GM18502 (cell line): Measurements from ENCODE around the gene PTPRN2.

Experiments
- ATAC-seq: cut with Tn5 transposase; IDR thresholded peaks from one replicate; pipeline ENCODE4 v1.9.1; 2021; ENCODE audit warnings: mild to moderate bottlenecking; ENCODE audit not compliant: unreplicated experiment, poor library complexity

The PTPRN2 gene

GRCh38 chr7:157558516-157558874 is 1029.1 kb downstream of the PTPRN2 start:
- ATAC-seq, result no peak

DNA sequence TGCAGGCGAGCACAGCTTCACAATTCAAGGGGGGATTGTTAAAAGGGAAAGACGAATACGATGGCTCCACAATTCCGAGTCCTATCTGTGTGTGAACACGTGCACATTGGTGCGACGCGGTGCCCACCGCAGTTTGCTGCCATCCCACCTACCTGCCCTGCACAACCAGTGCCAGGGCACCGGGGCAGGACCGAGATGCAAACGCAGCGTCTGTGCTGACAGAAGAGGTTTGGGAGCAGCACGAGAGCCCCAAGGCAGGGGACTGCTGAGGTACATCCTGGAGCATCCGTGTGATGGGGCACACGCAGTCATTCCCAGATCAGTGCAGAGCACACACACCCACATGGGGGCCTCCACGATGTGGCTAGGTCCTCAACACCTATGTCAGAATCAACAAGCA is 1029.6 kb downstream of the PTPRN2 start:
- ATAC-seq, result no peak

- ATAC-seq, result no peak
Measured at GRCh38 chr7:157557263-157557662, 1030.4 kb downstream of the PTPRN2 start.

DNA sequence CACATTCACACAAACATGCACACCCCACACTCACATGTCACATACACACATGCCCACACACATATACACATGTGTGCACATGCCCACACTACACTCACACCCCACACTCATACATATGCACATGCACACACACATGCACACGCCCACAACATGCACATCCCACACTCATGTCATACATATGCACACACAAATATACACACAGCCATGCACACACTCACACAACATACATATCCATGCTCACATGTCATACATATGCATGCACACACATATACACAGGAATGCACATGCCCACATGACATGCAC is 1031.0 kb downstream of the PTPRN2 start:
- ATAC-seq, result no peak

- ATAC-seq, result no peak
Measured at GRCh38 chr7:157555944-157556641, 1031.5 kb downstream of the PTPRN2 start.

DNA sequence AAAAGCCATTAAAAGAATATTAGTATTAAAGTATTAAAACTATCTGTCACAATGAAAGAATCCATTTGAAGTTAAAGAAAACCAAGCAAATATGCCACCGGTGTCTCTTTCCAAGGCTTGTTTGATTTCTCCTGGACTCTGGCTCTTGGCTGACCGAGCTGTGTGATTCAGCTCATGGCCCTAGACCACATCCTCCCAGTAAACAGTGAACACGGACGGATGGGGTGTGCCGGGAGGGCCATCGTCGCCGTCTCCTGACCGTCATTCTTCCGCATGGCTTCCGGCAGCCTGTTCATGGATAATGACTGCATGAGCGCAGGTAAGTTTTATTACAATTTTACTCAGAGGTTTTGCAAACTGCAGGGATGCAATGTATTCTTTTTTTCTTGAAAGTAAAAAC is 1032.3 kb downstream of the PTPRN2 start:
- no peak for ATAC-seq

GRCh38 chr7:157554393-157555238 is 1033.0 kb downstream of the PTPRN2 start:
- ATAC-seq, result no peak

- no peak for ATAC-seq
Measured at GRCh38 chr7:157553256-157553655, 1034.4 kb downstream of the PTPRN2 start.

- ATAC-seq, result no peak
Measured at GRCh38 chr7:157552295-157552993, 1035.2 kb downstream of the PTPRN2 start.

DNA sequence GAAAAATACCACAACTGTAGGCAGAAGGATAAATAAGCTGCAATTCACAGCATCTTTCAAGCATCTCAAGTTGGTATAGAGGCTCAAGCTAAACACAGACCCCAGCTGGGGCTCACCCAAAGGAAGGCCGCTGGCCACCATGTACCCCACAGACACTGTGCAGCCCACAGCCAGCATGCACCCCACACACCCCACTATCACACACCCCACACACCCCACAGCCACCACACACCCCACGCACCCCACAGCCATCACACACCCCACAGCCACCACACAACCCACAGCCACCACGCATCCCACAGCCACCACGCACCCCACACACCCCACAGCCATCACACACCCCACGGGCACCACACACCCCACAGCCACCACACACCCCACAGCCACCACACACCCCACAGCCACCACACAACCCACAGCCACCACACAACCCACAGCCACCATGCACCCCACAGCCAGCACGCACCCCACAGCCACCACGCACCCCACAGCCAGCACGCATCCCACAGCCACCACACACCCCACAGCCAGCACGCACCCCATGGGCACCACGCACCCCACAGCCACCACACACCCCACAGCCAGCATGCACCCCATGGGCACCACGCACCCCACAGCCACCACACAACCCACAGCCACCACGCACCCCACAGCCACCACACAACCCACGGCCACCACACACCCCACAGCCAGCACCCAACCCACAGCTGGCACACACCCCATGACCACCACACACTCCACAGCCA is 1036.1 kb downstream of the PTPRN2 start:
- no peak for ATAC-seq

DNA sequence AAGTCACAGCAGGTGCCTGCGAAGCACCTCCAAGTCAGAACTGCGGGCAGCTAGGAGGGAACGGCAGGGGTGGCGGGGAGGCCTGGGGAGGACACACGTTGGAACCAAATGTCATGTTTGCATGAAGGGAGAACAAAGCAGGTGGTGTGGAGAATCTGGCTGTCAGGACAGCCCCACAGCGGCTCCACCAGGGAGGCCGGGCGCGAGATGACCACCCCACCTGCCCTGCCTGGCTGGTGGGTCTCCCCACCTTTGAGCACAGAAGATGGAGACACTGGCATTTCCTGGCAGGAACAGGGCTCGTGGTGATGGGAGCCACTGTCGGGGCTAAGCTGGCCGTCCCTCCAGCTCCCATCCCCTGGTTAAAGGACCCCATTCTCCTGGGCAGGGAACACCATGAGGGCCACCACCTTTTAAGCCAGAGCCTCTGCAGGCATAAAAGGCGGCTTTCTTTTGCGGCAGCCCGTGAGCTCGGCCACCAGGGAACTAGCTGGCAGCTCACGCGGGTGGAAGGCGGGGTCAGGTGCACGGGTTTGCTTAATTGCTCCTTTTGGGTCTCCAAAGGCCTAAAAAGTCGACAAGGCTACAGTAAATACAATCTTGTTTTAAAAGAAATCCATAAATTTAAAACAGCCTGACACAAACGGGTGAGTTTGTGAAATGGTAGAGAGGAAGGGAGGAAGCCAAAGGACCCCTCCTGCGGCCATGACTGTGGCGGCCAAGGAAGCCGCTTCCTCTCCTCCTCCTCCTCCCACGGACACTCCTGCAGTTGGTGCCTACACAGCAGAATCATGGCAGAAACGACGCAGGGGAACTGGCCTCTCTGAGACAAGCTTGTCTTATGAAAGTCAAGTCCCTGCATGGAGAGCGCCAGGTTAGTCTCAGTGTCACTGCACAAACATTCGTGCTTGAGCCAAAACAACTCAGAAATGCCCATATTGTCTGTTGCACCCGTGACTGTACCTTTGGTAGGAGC is 1037.0 kb downstream of the PTPRN2 start:
- no peak for ATAC-seq

- no peak for ATAC-seq
Measured at GRCh38 chr7:157549612-157550299, 1037.9 kb downstream of the PTPRN2 start.

DNA sequence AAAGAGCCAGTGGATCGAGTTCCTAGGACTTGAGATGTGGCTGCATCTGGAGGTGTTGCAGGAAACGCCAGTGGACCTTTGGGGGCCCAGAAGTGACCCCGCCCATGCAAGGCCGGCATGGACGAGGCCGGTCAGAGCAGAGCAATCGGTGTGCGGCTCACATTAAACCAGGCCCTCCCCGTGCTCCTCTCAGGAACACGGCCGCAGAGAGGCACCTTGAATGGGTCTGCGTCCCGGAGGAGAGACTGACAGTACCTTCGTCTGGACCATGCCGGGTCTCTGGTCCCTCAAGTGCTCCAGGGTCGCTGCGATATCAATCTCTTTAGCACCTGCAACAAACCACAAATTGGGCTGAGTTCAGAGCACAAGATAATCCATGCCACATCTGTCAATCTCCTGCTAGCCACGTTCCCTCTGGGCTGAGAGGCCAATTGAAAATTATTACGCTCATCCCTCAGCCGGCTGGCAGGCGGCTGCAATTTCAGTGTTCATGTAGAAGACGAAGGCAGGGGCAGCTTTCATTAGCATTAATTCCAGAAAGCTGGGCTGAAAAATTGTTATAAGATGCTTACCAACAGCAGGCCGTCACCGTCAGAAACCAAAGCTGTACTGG is 1038.8 kb downstream of the PTPRN2 start:
- no peak for ATAC-seq

- no peak for ATAC-seq
Measured at GRCh38 chr7:157547611-157548010, 1040.0 kb downstream of the PTPRN2 start.

- no peak for ATAC-seq
Measured at GRCh38 chr7:157547102-157547501, 1040.5 kb downstream of the PTPRN2 start.

- ATAC-seq, result no peak
Measured at GRCh38 chr7:157545681-157546060, 1042.0 kb downstream of the PTPRN2 start.

DNA sequence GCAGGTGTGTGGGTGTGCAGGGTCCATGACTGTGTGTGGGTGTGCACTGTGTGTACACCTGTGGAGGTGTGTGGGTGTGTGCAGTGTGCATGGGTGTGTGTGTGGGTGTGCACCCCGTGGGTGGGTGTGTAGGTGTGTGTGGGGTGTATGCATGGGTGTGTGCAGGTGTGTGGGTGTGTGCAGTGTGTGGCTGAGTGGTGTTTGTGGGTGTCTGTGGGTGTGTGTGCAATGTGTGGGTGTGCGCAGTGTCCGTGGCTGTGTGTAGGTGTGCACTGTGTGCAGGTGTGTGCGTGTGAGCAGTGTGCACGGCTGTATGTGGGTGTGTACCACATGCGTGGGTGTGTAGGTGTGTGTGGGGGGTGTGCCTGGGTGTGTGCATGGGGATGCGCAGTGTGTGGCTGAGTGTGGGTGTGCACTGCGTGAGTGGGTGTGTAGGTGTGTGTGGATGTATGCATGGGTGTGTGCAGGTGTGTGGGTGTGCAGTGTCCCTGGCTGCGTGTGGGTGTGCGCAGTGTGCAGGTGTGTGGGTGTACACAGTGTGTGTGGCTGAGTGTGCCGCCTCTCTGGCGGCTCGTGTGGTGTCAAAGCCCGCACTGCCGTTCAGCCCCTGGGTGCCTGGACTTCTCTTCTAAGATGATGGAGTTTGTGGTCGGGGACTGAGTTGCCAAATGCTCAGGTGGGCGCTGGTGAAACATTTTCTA is 1042.5 kb downstream of the PTPRN2 start:
- no peak for ATAC-seq

DNA sequence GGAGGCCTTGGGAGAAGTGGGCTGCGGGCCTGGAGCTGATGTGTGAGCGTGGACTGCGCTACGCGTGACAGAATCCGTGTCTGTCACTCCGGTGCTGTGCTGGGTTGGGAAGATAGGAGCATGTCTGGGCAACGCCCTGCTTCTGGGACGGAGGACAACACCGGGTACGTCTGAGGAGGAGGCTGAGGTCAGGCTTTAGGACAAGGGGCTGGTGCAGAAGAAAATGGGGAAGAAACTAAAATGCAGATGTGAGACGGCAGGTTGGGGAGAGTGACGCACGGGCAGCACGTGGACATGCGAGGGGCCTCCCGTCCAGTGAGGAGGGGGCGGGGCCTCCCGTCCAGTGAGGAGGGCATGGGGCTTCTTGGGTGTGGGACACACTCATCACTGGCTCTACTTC is 1043.4 kb downstream of the PTPRN2 start:
- no peak for ATAC-seq
